ENCODE measurements around the gene PIWIL4. TPM values are rescaled to one million over a fixed set of nuclear protein-coding genes. Genes with fewer than 3 reads are reported as not detected.
"Not testable (repeated sequence)": the region's sequence is repeated elsewhere in the genome, so short reads cannot be mapped to it uniquely, and the experiment has no call there.

Gene PIWIL4
- total RNA-seq, 1 donor from 2014 or later, result 0.41 TPM

DNA sequence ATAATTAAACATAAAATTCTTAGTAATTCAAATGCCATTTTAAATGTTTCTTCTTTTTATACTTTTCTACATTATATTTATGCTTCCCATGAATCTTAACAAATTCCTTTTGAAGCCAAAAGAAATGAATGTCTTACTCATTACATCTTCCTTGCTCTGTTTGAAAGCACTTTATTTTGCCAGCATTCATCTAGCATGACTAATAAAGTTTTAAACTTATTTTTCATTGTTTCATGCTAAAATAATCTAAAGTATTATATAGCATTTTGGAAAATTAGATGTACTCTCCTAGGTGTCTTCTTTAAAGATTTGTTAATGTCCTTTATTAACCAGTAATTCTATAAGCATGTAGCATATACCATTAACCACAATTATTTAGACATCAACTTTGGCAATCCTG, 9.7 kb upstream of the PIWIL4 start:
- Mint-ChIP-seq H3K27ac (no peak overlapping the region), H3K9me3 (no peaks in the 10 kb centered on the region), H3K36me3 (ENCODE audit: low read depth) (no peaks in the 10 kb centered on the region), H3K4me1 (ENCODE audit: low read depth) (no peaks in the 10 kb centered on the region), H3K4me3 (no peak overlapping the region), H3K27me3 (ENCODE audit: insufficient read depth) (no peaks in the 10 kb centered on the region)
- DNase-seq (ENCODE audit: low spot score), result no peak
- intact Hi-C loops (cut with micrococcal nuclease), result no loop called here

DNA sequence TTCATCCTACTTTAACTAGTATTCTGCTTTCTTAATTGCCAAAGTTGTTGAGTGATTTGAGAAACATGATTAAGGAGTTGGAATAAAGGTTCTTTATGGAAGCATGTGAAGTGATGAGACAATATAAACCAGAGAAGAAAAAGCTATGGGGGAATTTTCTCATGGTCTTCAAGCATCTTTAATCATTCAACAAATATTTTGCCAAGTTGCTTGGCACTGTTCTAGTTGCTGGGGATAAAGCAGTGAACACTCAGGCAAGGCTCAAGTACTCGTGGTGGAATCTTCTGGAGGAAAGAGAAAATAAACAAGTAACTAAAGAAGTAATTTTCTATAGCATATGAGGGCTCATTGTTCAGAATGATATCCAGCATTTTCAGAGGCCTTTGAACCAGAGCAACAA, 9.2 kb upstream of the PIWIL4 start:
- Mint-ChIP-seq H3K36me3 (ENCODE audit: low read depth) (no peaks in the 10 kb centered on the region), H3K9me3 (no peaks in the 10 kb centered on the region), H3K4me1 (ENCODE audit: low read depth) (no peaks in the 10 kb centered on the region), H3K27ac (no peak overlapping the region), H3K4me3 (no peak overlapping the region), H3K27me3 (ENCODE audit: insufficient read depth) (no peaks in the 10 kb centered on the region)
- intact Hi-C loops (cut with micrococcal nuclease), result no loop called here
- no peak for DNase-seq (ENCODE audit: low spot score)

DNA sequence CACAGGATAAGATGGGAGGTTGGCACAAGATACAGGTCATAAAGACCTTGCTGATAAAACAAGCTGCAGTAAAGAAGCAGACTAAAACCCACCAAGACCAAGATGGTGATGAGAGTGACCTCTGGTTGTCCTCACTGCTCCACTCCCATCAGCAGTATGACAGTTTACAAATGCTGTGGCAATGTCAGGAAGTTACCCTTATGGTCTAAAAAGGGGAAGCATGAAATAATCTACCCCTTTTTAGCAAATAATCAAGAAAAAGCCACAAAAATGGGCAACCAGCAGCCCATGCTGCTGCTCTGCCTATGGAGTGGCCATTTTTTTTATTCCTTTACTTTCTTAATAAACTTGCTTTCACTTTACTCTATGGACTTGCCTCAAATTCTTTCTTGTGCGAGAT, 8.7 kb upstream of the PIWIL4 start:
- H3K27ac Mint-ChIP-seq, result no peak overlapping the region
- intact Hi-C loops (cut with micrococcal nuclease), result no loop called here
- H3K36me3 Mint-ChIP-seq (ENCODE audit: low read depth), result no peaks in the 10 kb centered on the region
- no peak overlapping the region for H3K4me3 Mint-ChIP-seq
- no peaks in the 10 kb centered on the region for H3K9me3 Mint-ChIP-seq
- H3K4me1 Mint-ChIP-seq (ENCODE audit: low read depth), result no peaks in the 10 kb centered on the region
- H3K27me3 Mint-ChIP-seq (ENCODE audit: insufficient read depth), result no peaks in the 10 kb centered on the region
- no peak for DNase-seq (ENCODE audit: low spot score)

DNA sequence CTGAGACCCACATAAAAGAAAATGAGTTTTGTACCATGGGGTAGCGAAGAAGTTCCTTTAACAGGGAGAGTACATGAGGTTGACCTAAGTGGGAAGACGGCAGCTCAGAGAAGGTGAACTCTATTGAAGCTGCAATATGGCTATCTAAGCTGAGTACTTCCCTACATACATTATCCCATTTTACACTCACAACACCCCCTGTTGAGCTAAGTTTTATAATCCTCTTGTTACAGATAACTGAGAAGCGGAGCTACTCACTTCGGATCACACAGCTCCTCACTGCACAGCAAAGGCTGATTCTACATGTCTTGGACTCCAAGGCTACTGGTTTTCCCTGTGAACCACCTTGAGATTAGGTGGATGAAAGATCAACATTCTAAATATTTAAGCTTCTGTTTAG, 8.2 kb upstream of the PIWIL4 start:
- Mint-ChIP-seq H3K27ac (no peak overlapping the region), H3K4me3 (no peak overlapping the region), H3K9me3 (no peaks in the 10 kb centered on the region), H3K27me3 (ENCODE audit: insufficient read depth) (no peaks in the 10 kb centered on the region), H3K36me3 (ENCODE audit: low read depth) (no peaks in the 10 kb centered on the region), H3K4me1 (ENCODE audit: low read depth) (no peaks in the 10 kb centered on the region)
- DNase-seq (ENCODE audit: low spot score), result no peak
- intact Hi-C loops (cut with micrococcal nuclease), result no loop called here

DNA sequence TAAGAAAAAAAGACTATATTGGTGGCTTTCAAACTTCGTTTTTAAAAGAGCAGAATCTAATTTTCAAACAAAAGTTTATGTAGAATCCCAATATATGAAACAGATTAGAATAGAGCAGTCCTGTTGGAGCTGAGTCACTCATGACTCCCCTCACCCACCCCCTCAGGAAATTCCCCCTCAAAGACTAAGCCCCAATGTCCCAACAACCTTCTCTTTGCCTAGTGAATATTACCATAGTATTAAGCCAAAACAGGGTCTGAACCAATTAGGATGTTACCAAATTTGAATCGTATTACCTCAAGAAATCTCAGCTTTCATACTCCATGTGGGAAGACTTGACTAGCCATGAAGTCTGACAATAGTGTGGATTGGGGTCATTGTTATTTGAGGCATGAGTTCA, 7.8 kb upstream of the PIWIL4 start:
- H3K36me3 Mint-ChIP-seq (ENCODE audit: low read depth), result no peaks in the 10 kb centered on the region

DNA sequence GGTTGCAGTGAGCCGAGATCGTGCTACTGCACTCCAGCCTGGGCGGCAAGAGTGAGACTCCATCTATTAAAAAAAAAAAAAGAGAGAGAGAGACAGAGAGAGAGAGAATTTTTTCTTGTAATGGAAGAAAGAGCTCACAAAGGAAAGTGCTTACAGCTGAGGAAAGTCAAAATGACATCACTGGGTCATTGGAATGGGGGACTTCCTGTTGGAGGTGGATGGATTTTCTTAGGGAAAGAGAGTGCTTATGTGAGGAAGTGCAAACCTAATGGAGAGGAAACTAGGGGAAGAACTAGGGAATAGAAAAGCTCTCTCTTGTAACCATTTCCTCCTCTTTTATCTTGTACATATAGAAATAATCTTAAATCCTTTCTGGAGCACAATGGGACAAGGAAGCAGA, 6.3 kb upstream of the PIWIL4 start:
- H3K27me3 Mint-ChIP-seq (ENCODE audit: insufficient read depth), result no peaks in the 10 kb centered on the region
- no peak overlapping the region for H3K4me3 Mint-ChIP-seq
- DNase-seq (ENCODE audit: low spot score), result no peak
- intact Hi-C loops (cut with micrococcal nuclease), result no loop called here
- no peak overlapping the region for H3K27ac Mint-ChIP-seq
- H3K9me3 Mint-ChIP-seq, result no peaks in the 10 kb centered on the region
- H3K4me1 Mint-ChIP-seq (ENCODE audit: low read depth), result no peaks in the 10 kb centered on the region
- no peaks in the 10 kb centered on the region for H3K36me3 Mint-ChIP-seq (ENCODE audit: low read depth)

More for the DNA sequence above, 7.8 kb upstream of the PIWIL4 start:
- Mint-ChIP-seq H3K27me3 (ENCODE audit: insufficient read depth) (no peaks in the 10 kb centered on the region), H3K9me3 (no peaks in the 10 kb centered on the region), H3K27ac (no peak overlapping the region), H3K4me1 (ENCODE audit: low read depth) (no peaks in the 10 kb centered on the region), H3K4me3 (no peak overlapping the region)
- DNase-seq (ENCODE audit: low spot score), result no peak
- intact Hi-C loops (cut with micrococcal nuclease), result no loop called here

DNA sequence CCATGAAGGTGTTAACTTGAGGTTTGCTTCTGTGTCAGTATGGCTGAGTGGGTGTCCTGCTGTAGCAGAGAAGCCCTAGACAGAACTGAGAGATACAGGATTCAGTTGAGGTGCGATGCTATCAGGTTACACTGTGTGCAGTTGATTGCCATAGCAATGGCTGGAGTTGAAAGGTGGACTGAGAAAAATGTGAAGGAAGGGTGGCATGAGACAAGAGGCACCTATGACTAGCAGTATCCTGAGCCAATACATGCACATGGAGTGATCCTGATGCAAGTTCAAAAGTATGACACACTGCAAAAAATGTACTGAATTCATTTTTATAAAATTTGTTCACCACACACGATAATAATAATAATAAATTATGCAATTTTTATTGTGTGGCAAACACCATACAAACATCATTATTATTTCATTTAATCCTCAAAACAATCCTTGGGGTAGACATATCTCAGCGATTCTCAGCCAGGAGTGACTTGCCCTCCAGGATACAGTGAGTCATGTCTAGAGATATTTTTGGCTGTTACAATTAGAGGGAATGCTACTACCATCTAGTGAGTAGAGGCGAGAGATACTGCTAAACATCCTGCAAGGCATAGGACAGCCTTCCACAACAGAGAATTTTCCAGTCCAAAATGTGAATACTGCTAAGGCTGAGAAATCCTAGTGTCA, 3.9 kb upstream of the PIWIL4 start:
- H3K9me3 Mint-ChIP-seq, result no peaks in the 10 kb centered on the region
- DNase-seq (ENCODE audit: low spot score), result no peak
- no peaks in the 10 kb centered on the region for H3K27me3 Mint-ChIP-seq (ENCODE audit: insufficient read depth)
- intact Hi-C loops (cut with micrococcal nuclease), result no loop called here
- no peaks in the 10 kb centered on the region for H3K36me3 Mint-ChIP-seq (ENCODE audit: low read depth)
- H3K27ac Mint-ChIP-seq, result no peak overlapping the region
- no peaks in the 10 kb centered on the region for H3K4me1 Mint-ChIP-seq (ENCODE audit: low read depth)
- no peak overlapping the region for H3K4me3 Mint-ChIP-seq

DNA sequence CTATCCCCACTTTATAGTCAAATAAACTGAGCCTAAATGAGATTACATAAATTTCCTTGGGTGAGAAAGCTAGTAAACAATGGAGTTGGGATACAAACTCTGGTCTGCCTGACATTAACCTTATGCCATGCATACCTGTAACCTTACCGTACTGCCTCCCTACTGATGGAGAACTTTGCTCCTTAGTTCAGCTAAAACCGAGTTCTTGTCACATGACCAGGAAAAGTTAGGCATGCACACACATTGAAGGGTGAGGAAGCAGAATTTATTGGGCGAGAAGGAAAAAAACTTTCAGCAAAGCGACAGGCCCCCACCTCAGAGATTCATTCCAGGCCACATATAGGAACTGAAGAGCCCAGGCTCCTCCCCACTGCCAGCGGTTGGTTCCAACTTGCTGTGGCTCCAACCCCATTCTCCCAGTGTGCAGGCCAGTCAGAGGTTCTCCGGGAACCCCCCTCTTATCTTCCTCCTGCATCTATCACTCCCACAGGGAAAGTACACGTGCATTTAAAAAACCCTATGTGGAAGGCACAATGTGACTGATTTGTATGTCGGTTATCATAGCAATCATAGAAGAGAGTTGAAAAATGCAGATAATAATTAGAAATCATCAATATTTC, 3.2 kb upstream of the PIWIL4 start:
- intact Hi-C loops (cut with micrococcal nuclease), result no loop called here
- Mint-ChIP-seq H3K36me3 (ENCODE audit: low read depth) (no peaks in the 10 kb centered on the region), H3K4me1 (ENCODE audit: low read depth) (no peaks in the 10 kb centered on the region), H3K27me3 (ENCODE audit: insufficient read depth) (no peaks in the 10 kb centered on the region), H3K4me3 (no peak overlapping the region), H3K9me3 (no peaks in the 10 kb centered on the region), H3K27ac (no peak overlapping the region)
- no peak for DNase-seq (ENCODE audit: low spot score)

DNA sequence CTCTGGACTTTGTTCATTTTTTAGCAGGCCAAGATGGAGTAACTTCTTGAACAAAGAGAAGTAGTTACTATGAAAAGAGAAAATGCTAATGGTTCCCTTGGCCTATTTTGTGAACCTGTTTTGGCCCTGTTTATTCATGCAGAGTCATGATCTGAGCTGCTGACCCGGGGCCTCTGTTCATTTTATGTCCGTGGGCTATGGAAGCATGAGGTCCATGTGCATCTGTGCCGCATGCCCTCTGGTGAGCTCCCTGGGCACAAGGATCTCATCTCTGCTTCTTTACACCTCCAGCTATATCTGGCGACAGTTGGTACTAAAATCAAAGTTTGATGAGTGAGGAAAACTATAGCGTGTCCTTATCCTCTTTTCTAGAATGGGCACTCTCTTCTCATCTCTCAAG, 1.0 kb downstream of the PIWIL4 start:
- no peak for DNase-seq (ENCODE audit: low spot score)
- Mint-ChIP-seq H3K4me1 (ENCODE audit: low read depth) (no peaks in the 10 kb centered on the region), H3K9me3 (no peaks in the 10 kb centered on the region), H3K36me3 (ENCODE audit: low read depth) (no peaks in the 10 kb centered on the region), H3K4me3 (no peak overlapping the region), H3K27ac (no peak overlapping the region), H3K27me3 (ENCODE audit: insufficient read depth) (no peaks in the 10 kb centered on the region)
- intact Hi-C loops (cut with micrococcal nuclease), result no loop called here

DNA sequence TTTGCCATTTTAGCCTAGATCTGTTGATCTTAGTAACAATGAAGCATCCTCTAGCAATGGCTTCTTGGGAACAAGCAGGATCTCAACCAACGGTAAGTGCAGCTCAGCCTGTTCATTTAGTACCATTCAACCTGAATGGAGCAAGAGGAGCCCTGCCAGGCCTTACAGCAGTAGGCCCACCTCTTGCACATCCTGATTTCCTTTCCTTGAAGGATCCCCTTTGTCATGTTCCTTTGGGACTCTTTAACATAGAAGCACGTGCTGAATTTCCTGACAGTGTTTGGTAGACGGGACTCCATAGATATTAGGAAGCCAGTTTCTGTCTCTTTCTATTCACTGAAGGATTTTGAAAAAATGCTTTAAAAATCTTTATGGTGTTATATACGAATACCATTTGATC, 1.5 kb downstream of the PIWIL4 start:
- H3K27me3 Mint-ChIP-seq (ENCODE audit: insufficient read depth), result no peaks in the 10 kb centered on the region
- no peak overlapping the region for H3K27ac Mint-ChIP-seq
- H3K4me3 Mint-ChIP-seq, result no peak overlapping the region
- H3K36me3 Mint-ChIP-seq (ENCODE audit: low read depth), result no peaks in the 10 kb centered on the region
- intact Hi-C loops (cut with micrococcal nuclease), result no loop called here
- DNase-seq (ENCODE audit: low spot score), result no peak
- H3K9me3 Mint-ChIP-seq, result no peaks in the 10 kb centered on the region
- H3K4me1 Mint-ChIP-seq (ENCODE audit: low read depth), result no peaks in the 10 kb centered on the region

DNA sequence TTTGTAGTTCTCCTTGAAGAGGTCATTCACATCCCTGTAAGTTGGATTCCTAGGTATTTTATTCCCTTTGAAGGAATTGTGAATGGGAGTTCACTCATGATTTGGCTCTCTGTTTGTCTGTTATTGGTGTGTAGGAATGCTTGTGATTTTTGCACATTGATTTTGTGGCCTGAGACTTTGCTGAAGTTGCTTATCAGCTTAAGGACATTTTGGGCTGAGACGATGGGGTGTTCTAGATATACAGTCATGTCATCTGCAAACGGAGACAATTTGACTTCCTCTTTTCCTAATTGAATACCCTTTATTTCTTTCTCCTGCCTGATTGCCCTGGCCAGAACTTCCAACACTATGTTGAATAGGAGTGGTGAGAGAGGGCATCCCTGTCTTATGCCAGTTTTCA, 5.8 kb downstream of the PIWIL4 start:
- H3K27me3 Mint-ChIP-seq (ENCODE audit: insufficient read depth); H3K27ac Mint-ChIP-seq; DNase-seq (ENCODE audit: low spot score); H3K36me3 Mint-ChIP-seq (ENCODE audit: low read depth); H3K4me3 Mint-ChIP-seq; H3K4me1 Mint-ChIP-seq (ENCODE audit: low read depth); intact Hi-C loops (cut with micrococcal nuclease); H3K9me3 Mint-ChIP-seq: not testable (repeated sequence)

DNA sequence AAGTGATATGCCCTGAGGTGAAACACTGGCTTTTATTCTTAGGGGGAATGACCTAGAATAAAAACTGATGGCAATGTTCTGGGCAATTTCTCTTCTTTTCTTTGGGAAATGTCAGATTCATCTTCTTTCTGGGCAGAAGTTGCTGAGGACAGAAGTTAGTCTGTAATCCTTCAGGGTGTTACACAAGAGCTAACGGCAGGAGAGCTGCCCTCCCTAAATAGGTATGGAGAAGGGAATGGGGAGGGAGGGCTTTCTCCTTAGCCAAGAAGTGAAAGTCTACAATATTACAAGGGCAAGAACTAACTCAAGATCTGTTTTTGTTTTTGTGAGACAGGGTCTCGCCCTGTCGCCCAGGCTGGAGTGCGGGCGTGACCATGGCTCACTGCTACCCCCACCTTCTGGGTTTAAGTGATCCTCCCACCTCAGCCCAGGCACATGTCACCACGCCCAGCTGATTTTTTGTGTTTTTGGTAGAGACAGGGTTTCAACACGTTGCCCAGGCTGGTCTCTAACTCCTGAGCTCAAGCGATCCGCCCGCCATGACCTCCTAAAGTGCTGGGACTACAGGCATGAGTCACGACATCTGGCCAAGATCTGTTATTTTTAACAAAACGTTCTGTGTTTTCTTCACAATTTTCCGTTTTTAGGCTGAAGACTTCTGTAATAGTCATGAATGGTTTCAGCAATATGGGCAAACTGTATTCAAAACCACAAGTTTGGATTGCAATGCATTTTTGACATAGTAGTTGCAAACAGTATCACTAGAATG, 7.2 kb downstream of the PIWIL4 start:
- H3K27ac Mint-ChIP-seq, result no peak overlapping the region
- no peaks in the 10 kb centered on the region for H3K9me3 Mint-ChIP-seq
- no peaks in the 10 kb centered on the region for H3K36me3 Mint-ChIP-seq (ENCODE audit: low read depth)
- no peaks in the 10 kb centered on the region for H3K4me1 Mint-ChIP-seq (ENCODE audit: low read depth)
- intact Hi-C loops (cut with micrococcal nuclease), result no loop called here
- H3K27me3 Mint-ChIP-seq (ENCODE audit: insufficient read depth), result no peaks in the 10 kb centered on the region
- no peak overlapping the region for H3K4me3 Mint-ChIP-seq
- DNase-seq (ENCODE audit: low spot score), result no peak

DNA sequence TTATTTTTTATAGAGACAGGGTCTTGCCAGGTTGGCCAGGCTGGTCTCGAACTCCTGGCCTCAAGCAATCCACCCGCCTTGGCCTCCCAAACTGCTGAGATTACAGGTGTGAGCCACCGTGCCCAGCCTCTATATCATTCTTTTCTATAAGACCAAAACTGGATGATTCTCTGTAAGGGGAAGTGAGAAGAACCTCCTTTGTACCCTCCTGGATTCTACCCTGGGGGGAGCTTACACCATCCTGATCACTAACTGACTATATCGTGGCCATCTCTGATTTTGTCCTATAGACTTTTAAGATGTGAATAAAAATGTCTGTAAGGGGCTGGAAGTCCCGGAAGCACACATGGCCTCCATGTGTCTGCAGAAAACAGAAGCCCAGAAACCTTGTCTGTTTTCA, 9.1 kb downstream of the PIWIL4 start:
- H3K27me3 Mint-ChIP-seq (ENCODE audit: insufficient read depth), result no peaks in the 10 kb centered on the region
- H3K36me3 Mint-ChIP-seq (ENCODE audit: low read depth), result no peaks in the 10 kb centered on the region
- H3K27ac Mint-ChIP-seq, result no peak overlapping the region
- H3K4me1 Mint-ChIP-seq (ENCODE audit: low read depth), result no peaks in the 10 kb centered on the region
- intact Hi-C loops (cut with micrococcal nuclease), result no loop called here
- DNase-seq (ENCODE audit: low spot score), result no peak
- H3K4me3 Mint-ChIP-seq, result no peak overlapping the region
- no peaks in the 10 kb centered on the region for H3K9me3 Mint-ChIP-seq
